GM12892 (cell line): Measurements from ENCODE around the gene OARD1.

Experiments
- POLR2A ChIP-seq: IDR thresholded peaks from 2 replicates; pipeline ENCODE4 v1.6.1; 2011; ENCODE audit warnings: low read depth, low read length, control low read depth
- POLR2AphosphoS5 ChIP-seq: IDR thresholded peaks from 2 replicates; pipeline ENCODE4 v1.6.1; 2011; ENCODE audit warnings: low read depth, low read length, control low read depth
- TAF1 ChIP-seq: IDR thresholded peaks from 2 replicates; pipeline ENCODE4 v1.6.1; 2011; ENCODE audit warnings: low read depth, mild to moderate bottlenecking, control low read depth, low read length, borderline replicate concordance

- TF ChIP-seq TAF1 (no peak), POLR2A (no peak), POLR2AphosphoS5 (no peak)
Measured at GRCh38 chr6:41028561-41029412, 43.4 kb downstream of the OARD1 start.
